ENCODE data around the gene PPP1R3E. TPM values are rescaled to one million over a fixed set of nuclear protein-coding genes. Genes with fewer than 3 reads are reported as not detected.
A peak's percentile ranks its signal among the peaks of the same experiment; 100 is the strongest.
"Not testable (repeated sequence)": the region's sequence is repeated elsewhere in the genome, so short reads cannot be mapped to it uniquely, and the experiment has no call there.

PPP1R3E gene
- total RNA-seq, 1 experiment from 2014 or later = 10.9 TPM

DNA sequence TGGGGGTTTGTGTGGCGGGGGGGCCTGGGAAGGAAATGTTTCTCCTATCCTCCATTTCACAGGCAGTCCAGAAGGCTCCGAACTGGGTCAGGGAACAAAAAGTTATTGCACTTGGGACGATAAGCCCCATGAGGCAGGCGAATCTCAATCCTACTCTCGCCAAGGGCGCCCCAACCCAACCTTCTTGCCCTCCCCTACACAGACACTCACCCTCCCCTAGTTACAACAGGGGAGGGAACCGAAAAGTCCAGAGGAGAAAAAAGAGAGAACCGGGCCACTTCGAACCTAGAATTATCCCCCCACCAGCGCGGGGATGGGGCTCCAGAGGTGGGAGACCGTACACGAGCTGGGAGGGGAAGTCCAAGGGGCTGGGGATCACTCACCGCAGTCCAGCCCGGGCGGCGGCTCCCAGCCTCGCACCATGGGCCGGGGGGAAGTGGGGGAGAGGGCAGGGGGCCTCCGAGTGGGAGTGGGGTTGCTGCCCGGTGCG, 17.1 kb downstream of the PPP1R3E start:
- CTCF ChIA-PET = interaction anchor here (0.5 to 1.2 kb wide), 2 partner anchors 10 to 165 kb away, joined by 3 to 8 read pairs; no protein-coding TSS in a partner anchor
- BruUV-seq (replicated peaks) = no TSS peak
- intact Hi-C loops (cut with micrococcal nuclease; ENCODE audit: unreplicated experiment) = no loop called here
- POLR2A ChIA-PET (ENCODE audit: low non-redundant PET) = interaction anchor here (0.5 kb wide), 1 partner anchor 69 kb away, joined by 4 read pairs; no protein-coding TSS in a partner anchor
- TF ChIP-seq, protein P1, sequence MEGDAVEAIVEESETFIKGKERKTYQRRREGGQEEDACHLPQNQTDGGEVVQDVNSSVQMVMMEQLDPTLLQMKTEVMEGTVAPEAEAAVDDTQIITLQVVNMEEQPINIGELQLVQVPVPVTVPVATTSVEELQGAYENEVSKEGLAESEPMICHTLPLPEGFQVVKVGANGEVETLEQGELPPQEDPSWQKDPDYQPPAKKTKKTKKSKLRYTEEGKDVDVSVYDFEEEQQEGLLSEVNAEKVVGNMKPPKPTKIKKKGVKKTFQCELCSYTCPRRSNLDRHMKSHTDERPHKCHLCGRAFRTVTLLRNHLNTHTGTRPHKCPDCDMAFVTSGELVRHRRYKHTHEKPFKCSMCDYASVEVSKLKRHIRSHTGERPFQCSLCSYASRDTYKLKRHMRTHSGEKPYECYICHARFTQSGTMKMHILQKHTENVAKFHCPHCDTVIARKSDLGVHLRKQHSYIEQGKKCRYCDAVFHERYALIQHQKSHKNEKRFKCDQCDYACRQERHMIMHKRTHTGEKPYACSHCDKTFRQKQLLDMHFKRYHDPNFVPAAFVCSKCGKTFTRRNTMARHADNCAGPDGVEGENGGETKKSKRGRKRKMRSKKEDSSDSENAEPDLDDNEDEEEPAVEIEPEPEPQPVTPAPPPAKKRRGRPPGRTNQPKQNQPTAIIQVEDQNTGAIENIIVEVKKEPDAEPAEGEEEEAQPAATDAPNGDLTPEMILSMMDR (conservative IDR thresholded peaks at IDR 0.05; ENCODE audit: low read depth, low read length) = no peak
- no peak for TF ChIP-seq EZH2 (IDR thresholded peaks at IDR 0.05; ENCODE audit: borderline replicate concordance, low read depth, low read length, poor library complexity, severe bottlenecking)
- H3K9me3 ChIP-seq (ENCODE audit: low read depth, low read length, poor library complexity, severe bottlenecking) = no peaks in the 10 kb centered on the region
- H3K4me1 ChIP-seq (ENCODE audit: insufficient read depth, low read length, poor library complexity, severe bottlenecking) = peaks cover 6% of the 10 kb centered on the region
- no peak for DNase-seq (ENCODE audit: low spot score)
- no peaks in the 10 kb centered on the region for H3K36me3 ChIP-seq (ENCODE audit: insufficient read depth, low read length, poor library complexity, severe bottlenecking)
- H3K27me3 ChIP-seq (replicated peaks; ENCODE audit: insufficient read depth, low read depth, low read length, poor library complexity) = no peaks in the 10 kb centered on the region
- peak overlapping the region; percentile 98 for H3K4me3 ChIP-seq (ENCODE audit: low read depth, low read length, poor library complexity, severe bottlenecking)
- H3K27ac ChIP-seq (ENCODE audit: low read depth, low read length, poor library complexity, severe bottlenecking) = peak overlapping the region; percentile 87

DNA sequence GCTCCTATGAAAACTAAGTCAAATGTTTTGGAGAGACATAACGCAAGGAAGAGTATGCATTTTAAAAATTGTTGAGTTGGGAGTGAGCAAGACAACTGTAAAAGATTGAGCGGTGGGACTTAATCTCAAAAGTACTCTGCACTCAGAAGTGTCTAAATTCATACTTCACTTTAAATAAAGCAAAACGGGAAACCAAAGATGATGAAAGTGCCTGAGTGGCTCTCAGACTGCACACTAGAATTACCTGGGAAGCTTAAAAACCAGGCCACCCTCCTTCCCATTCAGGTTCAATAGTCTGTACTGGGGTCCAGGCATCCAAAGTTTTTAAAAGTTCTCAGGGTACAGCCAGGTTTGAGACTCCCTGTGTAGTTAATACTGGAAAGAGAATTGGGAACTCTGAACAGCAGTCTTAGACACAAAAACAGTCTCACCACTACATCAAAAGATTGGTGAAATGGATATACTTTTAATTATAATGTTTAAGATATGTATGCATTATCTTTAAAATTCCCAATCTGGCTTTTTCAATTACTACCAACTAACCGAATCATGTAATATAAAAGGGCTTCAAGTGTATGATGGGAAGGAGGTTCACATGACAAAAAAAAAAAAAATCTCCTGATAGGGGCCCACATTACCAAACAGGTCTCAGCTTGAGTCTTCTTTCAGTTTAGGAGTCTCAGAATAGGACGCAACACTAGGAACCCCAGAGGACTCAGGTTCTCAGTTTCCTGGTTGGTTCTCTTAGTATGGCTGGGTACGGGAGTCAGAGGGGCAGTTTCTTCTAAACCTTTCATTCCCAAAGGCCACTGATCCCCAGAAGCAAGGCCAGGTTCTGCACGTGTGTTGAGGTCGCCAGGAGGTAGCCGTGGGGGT, 17.8 kb downstream of the PPP1R3E start:
- Histone ChIP-seq H3K27me3 (replicated peaks; ENCODE audit: insufficient read depth, low read depth, low read length, poor library complexity) (no peaks in the 10 kb centered on the region), H3K4me1 (ENCODE audit: insufficient read depth, low read length, poor library complexity, severe bottlenecking) (peaks cover 11% of the 10 kb centered on the region), H3K4me3 (ENCODE audit: low read depth, low read length, poor library complexity, severe bottlenecking) (peak overlapping the region; percentile 98), H3K36me3 (ENCODE audit: insufficient read depth, low read length, poor library complexity, severe bottlenecking) (no peaks in the 10 kb centered on the region), H3K9me3 (ENCODE audit: low read depth, low read length, poor library complexity, severe bottlenecking) (no peaks in the 10 kb centered on the region), H3K27ac (ENCODE audit: low read depth, low read length, poor library complexity, severe bottlenecking) (peak overlapping the region; percentile 87)
- BruUV-seq (replicated peaks) = TSS peak; percentile 44
- intact Hi-C loops (cut with micrococcal nuclease; ENCODE audit: unreplicated experiment) = no loop called here
- POLR2A ChIA-PET (ENCODE audit: low non-redundant PET) = interaction anchor here (0.5 kb wide), 1 partner anchor 69 kb away, joined by 4 read pairs; no protein-coding TSS in a partner anchor
- CTCF ChIA-PET = interaction anchor here (0.6 kb wide), 1 partner anchor 16 kb away, joined by 4 read pairs; no protein-coding TSS in a partner anchor
- no peak for TF ChIP-seq EZH2 (IDR thresholded peaks at IDR 0.05; ENCODE audit: borderline replicate concordance, low read depth, low read length, poor library complexity, severe bottlenecking)
- TF ChIP-seq, protein P1 (conservative IDR thresholded peaks at IDR 0.05; ENCODE audit: low read depth, low read length) = no peak
- DNase-seq (ENCODE audit: low spot score) = no peak

DNA sequence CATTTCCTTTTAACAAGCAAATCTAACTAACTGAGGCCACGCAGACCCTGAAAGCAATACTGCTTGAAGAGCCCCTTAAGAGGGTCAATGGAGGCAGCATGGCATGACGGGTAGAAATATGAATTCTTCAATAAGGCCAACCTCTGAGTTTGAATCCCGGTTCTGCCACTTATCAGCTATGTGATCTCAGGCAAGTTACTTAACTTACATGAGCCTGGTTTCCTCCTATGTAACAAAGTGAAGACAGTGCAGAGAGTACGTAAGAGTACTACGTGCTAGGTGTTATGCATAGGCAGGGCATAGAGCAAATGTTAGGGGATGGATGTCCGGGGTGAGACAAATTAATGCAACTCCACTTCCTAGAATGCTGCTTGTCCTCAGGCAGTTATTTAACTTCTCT, 21.4 kb downstream of the PPP1R3E start:
- ChIA-PET CTCF (no interaction called here), POLR2A (ENCODE audit: low non-redundant PET) (no interaction called here)
- Histone ChIP-seq H3K9me3 (ENCODE audit: low read depth, low read length, poor library complexity, severe bottlenecking) (no peaks in the 10 kb centered on the region), H3K4me3 (ENCODE audit: low read depth, low read length, poor library complexity, severe bottlenecking) (no peak overlapping the region), H3K27ac (ENCODE audit: low read depth, low read length, poor library complexity, severe bottlenecking) (no peak overlapping the region), H3K4me1 (ENCODE audit: insufficient read depth, low read length, poor library complexity, severe bottlenecking) (peaks cover 6% of the 10 kb centered on the region), H3K27me3 (replicated peaks; ENCODE audit: insufficient read depth, low read depth, low read length, poor library complexity) (no peaks in the 10 kb centered on the region), H3K36me3 (ENCODE audit: insufficient read depth, low read length, poor library complexity, severe bottlenecking) (no peaks in the 10 kb centered on the region)
- DNase-seq (ENCODE audit: low spot score) = no peak
- BruUV-seq (replicated peaks) = no TSS peak
- intact Hi-C loops (cut with micrococcal nuclease; ENCODE audit: unreplicated experiment) = no loop called here
- TF ChIP-seq, protein P1 (conservative IDR thresholded peaks at IDR 0.05; ENCODE audit: low read depth, low read length) = no peak
- no peak for TF ChIP-seq EZH2 (IDR thresholded peaks at IDR 0.05; ENCODE audit: borderline replicate concordance, low read depth, low read length, poor library complexity, severe bottlenecking)

DNA sequence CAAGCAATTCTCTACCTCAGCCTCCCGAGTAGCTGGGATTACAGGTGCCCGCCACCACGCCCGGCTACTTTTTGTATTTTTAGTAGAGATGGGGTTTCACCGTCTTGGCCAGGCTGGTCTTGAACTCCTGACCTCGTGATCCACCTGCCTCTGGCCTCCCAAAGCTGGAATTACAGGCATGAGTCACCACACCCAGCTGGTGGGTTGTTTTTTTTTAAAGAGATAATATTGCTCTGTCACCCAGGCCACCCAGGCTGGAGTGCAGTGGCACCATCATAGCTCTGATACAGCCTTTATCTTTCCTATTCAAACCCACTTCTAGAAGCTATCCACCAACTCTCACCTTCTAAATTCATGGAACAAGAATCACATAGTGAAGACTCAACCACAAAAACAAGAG, 24.7 kb downstream of the PPP1R3E start:
- H3K4me1 ChIP-seq (ENCODE audit: insufficient read depth, low read length, poor library complexity, severe bottlenecking); H3K27me3 ChIP-seq (replicated peaks; ENCODE audit: insufficient read depth, low read depth, low read length, poor library complexity); POLR2A ChIA-PET (ENCODE audit: low non-redundant PET); H3K27ac ChIP-seq (ENCODE audit: low read depth, low read length, poor library complexity, severe bottlenecking); DNase-seq (ENCODE audit: low spot score); H3K9me3 ChIP-seq (ENCODE audit: low read depth, low read length, poor library complexity, severe bottlenecking); H3K4me3 ChIP-seq (ENCODE audit: low read depth, low read length, poor library complexity, severe bottlenecking); BruUV-seq (replicated peaks); intact Hi-C loops (cut with micrococcal nuclease; ENCODE audit: unreplicated experiment); H3K36me3 ChIP-seq (ENCODE audit: insufficient read depth, low read length, poor library complexity, severe bottlenecking): not testable (repeated sequence)
- CTCF ChIA-PET = interaction anchor here (0.6 kb wide), 1 partner anchor 15 kb away, joined by 4 read pairs; no protein-coding TSS in a partner anchor
